Neuronal stem cell (in vitro differentiated cells): ENCODE data around the gene PTDSS2.
"Not testable (repeated sequence)": the region's sequence is repeated elsewhere in the genome, so short reads cannot be mapped to it uniquely, and the experiment has no call there.

ENCODE experiments used
- DNase-seq: peaks from one replicate; pipeline ENCODE4 v3.0.0-alpha.2; 2013; ENCODE audit warnings: low spot score
- H2AFZ ChIP-seq: one replicate; pipeline ENCODE4 v1.6.1; 2013; ENCODE audit warnings: mild to moderate bottlenecking, low read length, inconsistent platforms
- H2AK5ac ChIP-seq: 2 replicates; pipeline ENCODE4 v1.6.1; 2013; ENCODE audit warnings: low read depth, mild to moderate bottlenecking, inconsistent platforms, low read length, moderate library complexity, mixed read lengths
- H2BK120ac ChIP-seq: 2 replicates; pipeline ENCODE4 v1.6.1; 2013; ENCODE audit warnings: low read depth, mild to moderate bottlenecking, inconsistent platforms, low read length, moderate library complexity, mixed read lengths
- H2BK12ac ChIP-seq: one replicate; pipeline ENCODE4 v1.6.1; 2013; ENCODE audit warnings: low read length, inconsistent platforms
- H2BK15ac ChIP-seq: 2 replicates; pipeline ENCODE4 v1.6.1; 2013; ENCODE audit warnings: mild to moderate bottlenecking, low read length, inconsistent platforms, mixed read lengths
- H2BK5ac ChIP-seq: one replicate; pipeline ENCODE4 v1.6.1; 2013; ENCODE audit warnings: inconsistent platforms, mild to moderate bottlenecking, low read length, moderate library complexity
- H3K14ac ChIP-seq: one replicate; pipeline ENCODE4 v1.6.1; 2013; ENCODE audit warnings: low read length, inconsistent platforms
- H3K18ac ChIP-seq: 2 replicates; pipeline ENCODE4 v1.6.1; 2013; ENCODE audit warnings: low read length, inconsistent platforms
- H3K23ac ChIP-seq: 2 replicates; pipeline ENCODE4 v1.6.1; 2013; ENCODE audit warnings: low read depth, mild to moderate bottlenecking, mixed read lengths, low read length, inconsistent platforms; ENCODE audit not compliant: poor library complexity
- H3K27ac ChIP-seq: replicated peaks from 3 replicates; pipeline ENCODE4 v1.5.1; 2013; ENCODE audit warnings: low read length, inconsistent platforms
- H3K27me3 ChIP-seq, 3 experiments: 2 replicates each; pipeline ENCODE4 v1.6.1; 2013; ENCODE audit warnings: low read length in 3 of 3, mild to moderate bottlenecking in 2 of 3, inconsistent platforms in 1 of 3, low read depth in 1 of 3, mixed read lengths in 1 of 3, moderate library complexity in 1 of 3; ENCODE audit not compliant: control insufficient read depth in 3 of 3, insufficient read depth in 3 of 3
- H3K36me3 ChIP-seq, 2 donors: replicated peaks in 1 of 2; 2 replicates each; pipeline ENCODE4 v1.6.1; 2013; ENCODE audit warnings: low read length in 2 of 2; ENCODE audit not compliant: control insufficient read depth in 2 of 2, insufficient read depth in 2 of 2
- H3K4ac ChIP-seq: 2 replicates; pipeline ENCODE4 v1.6.1; 2013; ENCODE audit warnings: inconsistent platforms, mild to moderate bottlenecking, low read length, moderate library complexity
- H3K4me1 ChIP-seq, 2 donors: 1 replicate in 1 of 2; 2 replicates in 1 of 2; pipeline ENCODE4 v1.6.1; 2013; ENCODE audit warnings: low read length in 2 of 2, low read depth in 1 of 2; ENCODE audit not compliant: control insufficient read depth in 2 of 2, insufficient read depth in 1 of 2
- H3K4me2 ChIP-seq: one replicate; pipeline ENCODE4 v1.6.1; 2013; ENCODE audit warnings: mild to moderate bottlenecking, low read length, inconsistent platforms; ENCODE audit not compliant: insufficient read depth, poor library complexity, severe bottlenecking
- H3K4me3 ChIP-seq, 2 donors: 2 replicates each; pipeline ENCODE4 v1.5.1; 2013; ENCODE audit warnings: low read length in 2 of 2, mild to moderate bottlenecking in 2 of 2, inconsistent platforms in 1 of 2, moderate library complexity in 1 of 2
- H3K79me1 ChIP-seq: one replicate; pipeline ENCODE4 v1.6.1; 2013; ENCODE audit warnings: low read depth, mild to moderate bottlenecking, inconsistent platforms, low read length, moderate library complexity
- H3K9ac ChIP-seq: one replicate; pipeline ENCODE4 v1.6.1; 2013; ENCODE audit warnings: mild to moderate bottlenecking, low read depth, low read length, inconsistent platforms; ENCODE audit not compliant: poor library complexity
- H3K9me3 ChIP-seq, 2 donors: replicated peaks in 1 of 2; 2 replicates each; pipeline versions ENCODE3 to v1.6.1; 2013; ENCODE audit warnings: low read length in 2 of 2, mild to moderate bottlenecking in 2 of 2, inconsistent platforms in 1 of 2, low read depth in 1 of 2, mixed read lengths in 1 of 2, moderate library complexity in 1 of 2; ENCODE audit not compliant: control insufficient read depth in 2 of 2, insufficient read depth in 1 of 2
- H4K8ac ChIP-seq: one replicate; pipeline ENCODE4 v1.6.1; 2013; ENCODE audit warnings: low read depth, mild to moderate bottlenecking, inconsistent platforms, low read length, moderate library complexity
- H4K91ac ChIP-seq: one replicate; pipeline ENCODE4 v1.6.1; 2013; ENCODE audit warnings: low read length, low read depth, mild to moderate bottlenecking, inconsistent platforms; ENCODE audit not compliant: poor library complexity
- WGBS, 2 donors: extraction: QIAGEN DNeasy Blood & Tissue Kit; methylation state at CpG; one replicate each; pipeline ENCODE4 v1.1.7; 2013; ENCODE audit warnings: missing lambda C conversion rate in 2 of 2, mixed read lengths in 1 of 2; ENCODE audit not compliant: insufficient read length in 2 of 2, insufficient replicate concordance in 1 of 2; ENCODE audit errors: extremely low coverage in 2 of 2; 5-methylcytosine and 5-hydroxymethylcytosine counted together

PTDSS2 gene

DNA sequence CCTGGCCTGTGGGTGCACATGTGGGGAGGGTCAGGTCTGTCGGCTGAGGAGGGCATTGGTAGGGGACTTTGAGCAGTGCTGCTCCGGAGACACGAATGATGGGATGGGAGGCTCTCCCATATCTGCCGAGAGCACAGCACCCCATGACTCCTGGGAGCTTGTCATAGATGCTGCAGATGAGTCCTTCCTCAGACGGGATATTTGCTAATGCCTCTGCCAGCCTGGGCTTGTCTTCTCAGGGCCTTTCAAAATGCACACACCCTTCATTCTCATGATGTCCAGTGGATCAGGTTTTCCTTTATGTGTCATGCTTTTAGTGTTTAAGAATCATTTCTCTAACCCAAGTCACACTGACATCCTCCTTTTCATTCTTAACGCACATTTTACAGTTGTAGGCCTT, 65.1 kb downstream of the PTDSS2 start:
- H2BK5ac ChIP-seq: no peak overlapping the region
- peaks cover 0 to 13% of the 10 kb centered on the region in 2 donors for H3K9me3 ChIP-seq
- H2BK15ac ChIP-seq: no peak overlapping the region
- no peak overlapping the region for H4K91ac ChIP-seq
- H3K79me1 ChIP-seq: peaks cover 4% of the 10 kb centered on the region
- H3K4ac ChIP-seq: no peak overlapping the region
- H3K27me3 ChIP-seq: no peaks in the 10 kb centered on the region
- no peak overlapping the region for H2BK120ac ChIP-seq
- peaks cover 2 to 33% of the 10 kb centered on the region in 2 donors for H3K36me3 ChIP-seq
- no peak overlapping the region for H3K9ac ChIP-seq
- H2AFZ ChIP-seq: no peak overlapping the region
- no CpG with 5 or more reads among the region's 6 CpGs for WGBS, 2 donors
- H3K4me2 ChIP-seq: no peak overlapping the region
- no peak overlapping the region for H4K8ac ChIP-seq
- H3K14ac ChIP-seq: no peak overlapping the region
- H3K4me3 ChIP-seq: no peak overlapping the region
- H2BK12ac ChIP-seq: no peak overlapping the region
- no peak overlapping the region for H3K18ac ChIP-seq
- DNase-seq: no peak
- no peak overlapping the region for H2AK5ac ChIP-seq
- H3K23ac ChIP-seq: no peak overlapping the region
- H3K4me1 ChIP-seq: no peaks in the 10 kb centered on the region
- no peak overlapping the region for H3K27ac ChIP-seq

- Histone ChIP-seq H4K91ac (no peak overlapping the region), H4K8ac (no peak overlapping the region), H2BK12ac (no peak overlapping the region), H3K27me3 (no peaks in the 10 kb centered on the region), H2BK120ac (no peak overlapping the region), H3K4me1 (no peaks in the 10 kb centered on the region), H2BK15ac (no peak overlapping the region), H3K9me3 (peaks cover 2 to 13% of the 10 kb centered on the region in 2 donors), H3K23ac (no peak overlapping the region), H3K4ac (no peak overlapping the region), H3K4me2 (no peak overlapping the region), H2BK5ac (no peak overlapping the region), H3K36me3 (peaks cover 2 to 25% of the 10 kb centered on the region in 2 donors), H2AK5ac (no peak overlapping the region), H2AFZ (no peak overlapping the region), H3K9ac (no peak overlapping the region), H3K79me1 (peaks cover 4% of the 10 kb centered on the region), H3K27ac (no peak overlapping the region), H3K18ac (no peak overlapping the region), H3K4me3 (no peak overlapping the region), H3K14ac (no peak overlapping the region)
- DNase-seq: no peak
- WGBS, 2 donors: no CpG with 5 or more reads among the region's 4 CpGs
Measured at GRCh38 chr11:516400-516799, 66.3 kb downstream of the PTDSS2 start.

DNA sequence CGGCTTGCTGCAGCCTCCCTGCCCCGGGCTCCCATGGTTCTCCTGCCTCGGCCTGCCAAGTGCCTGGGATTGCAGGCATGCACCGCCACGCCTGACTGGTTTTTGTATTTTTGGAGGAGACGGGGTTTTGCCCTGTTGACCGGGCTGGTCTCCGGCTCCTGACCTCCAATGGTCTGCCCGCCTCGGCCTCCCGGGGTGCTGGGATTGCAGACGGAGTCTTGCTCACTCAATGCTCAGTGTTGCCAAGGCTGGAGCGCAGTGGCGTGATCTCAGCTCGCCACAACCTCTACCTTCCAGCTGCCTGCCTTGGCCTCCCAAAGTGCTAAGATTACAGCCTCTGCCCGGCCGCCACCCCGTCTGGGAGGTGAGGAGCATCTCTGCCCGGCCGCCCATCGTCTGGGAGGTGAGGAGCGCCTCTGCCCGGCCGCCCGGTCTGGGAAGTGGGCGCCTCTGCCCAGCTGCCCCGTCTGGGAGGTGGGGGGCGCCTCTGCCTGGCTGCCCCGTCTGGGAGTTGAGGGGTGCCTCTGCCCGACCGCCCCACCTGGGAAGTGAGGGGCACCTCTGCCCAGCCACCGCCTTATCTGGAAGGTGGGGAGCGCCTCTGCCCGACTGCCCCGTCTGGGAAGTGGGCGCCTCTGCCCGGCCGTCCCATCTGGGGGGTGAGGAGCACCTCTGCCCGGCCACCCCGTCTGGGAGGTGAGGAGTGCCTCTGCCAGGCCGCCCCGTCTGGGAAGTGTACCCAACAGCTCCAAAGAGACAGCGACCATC, 67.0 kb downstream of the PTDSS2 start:
- Histone ChIP-seq H3K36me3 (peaks cover 2 to 22% of the 10 kb centered on the region in 2 donors), H3K9me3 (peaks cover 2 to 13% of the 10 kb centered on the region in 2 donors)
- H3K14ac ChIP-seq, H2AFZ ChIP-seq, H3K4me1 ChIP-seq, H2BK120ac ChIP-seq, H3K23ac ChIP-seq, H4K8ac ChIP-seq, H2AK5ac ChIP-seq, H2BK12ac ChIP-seq, DNase-seq, H3K4ac ChIP-seq, H3K18ac ChIP-seq, H4K91ac ChIP-seq, H3K9ac ChIP-seq, H3K4me3 ChIP-seq, H3K27ac ChIP-seq, H2BK15ac ChIP-seq, H3K79me1 ChIP-seq, H3K4me2 ChIP-seq, H3K27me3 ChIP-seq, H2BK5ac ChIP-seq: not testable (repeated sequence)
- WGBS, 2 donors: no CpG with 5 or more reads among the region's 43 CpGs

DNA sequence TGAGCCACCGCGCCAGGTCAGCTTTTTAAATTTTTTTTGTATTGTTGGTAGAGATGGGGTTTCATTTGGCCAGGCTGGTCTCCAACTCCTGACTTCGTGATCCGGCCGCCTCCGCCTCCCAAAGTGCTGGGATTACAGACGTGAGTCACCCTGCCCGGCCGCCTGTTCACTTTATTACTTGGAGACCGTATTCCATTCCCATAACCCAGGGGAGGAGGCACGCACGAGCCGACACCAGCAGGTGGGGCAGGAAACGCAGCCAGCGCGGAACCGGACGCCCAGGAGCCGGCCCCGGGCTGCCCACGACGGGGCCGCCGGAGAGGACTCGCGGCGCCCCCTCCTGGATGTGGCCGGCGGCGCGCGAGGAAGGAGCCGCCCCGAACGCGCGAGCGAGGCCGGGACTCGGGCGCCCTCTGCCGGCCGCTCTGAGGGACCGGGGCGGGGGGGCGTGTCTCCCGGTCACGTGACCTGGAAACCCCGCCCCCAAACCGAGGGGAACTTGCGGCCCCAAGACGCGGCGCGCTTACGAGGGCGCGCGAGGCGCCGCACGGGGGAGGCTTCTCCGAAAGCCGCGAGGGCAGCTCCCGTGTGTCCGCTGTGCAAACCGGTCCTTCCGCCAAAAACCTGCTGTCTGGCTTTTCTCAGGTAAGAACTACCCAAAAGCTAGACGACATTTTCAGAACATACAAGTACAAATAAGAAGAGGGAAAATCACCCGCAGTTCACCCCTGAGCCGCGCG, 68.6 kb downstream of the PTDSS2 start:
- Histone ChIP-seq H3K23ac (no peak overlapping the region), H3K9me3 (peaks cover 2 to 13% of the 10 kb centered on the region in 2 donors), H3K9ac (no peak overlapping the region), H3K27ac (no peak overlapping the region), H2BK120ac (no peak overlapping the region), H3K14ac (no peak overlapping the region), H3K4me2 (peak overlapping the region; percentile 2), H2BK5ac (no peak overlapping the region), H3K79me1 (peaks cover 4% of the 10 kb centered on the region), H3K4me3 (no peak overlapping the region), H4K91ac (no peak overlapping the region), H3K4ac (no peak overlapping the region), H2BK12ac (no peak overlapping the region), H3K36me3 (peaks cover 2 to 11% of the 10 kb centered on the region in 2 donors), H2AK5ac (no peak overlapping the region), H3K27me3 (no peaks in the 10 kb centered on the region), H2BK15ac (no peak overlapping the region), H4K8ac (no peak overlapping the region), H3K4me1 (no peaks in the 10 kb centered on the region), H3K18ac (no peak overlapping the region), H2AFZ (peak overlapping the region; percentile 56)
- no CpG with 5 or more reads among the region's 74 CpGs for WGBS, 2 donors
- DNase-seq: peak; percentile 63
